Activated CD8-positive, alpha-beta memory T cell treated with anti-CD3 and anti-CD28 coated beads, Interleukin-2, amount 50 U/mL, for 24 hours (primary cell): ENCODE results near the gene ADGRL4.
"Not testable (repeated sequence)": the region's sequence is repeated elsewhere in the genome, so short reads cannot be mapped to it uniquely, and the experiment has no call there.

Experiments
- DNase-seq: peaks from one replicate; pipeline ENCODE4 v3.0.0-alpha.2; 2020; ENCODE audit errors: extremely low read depth

Gene ADGRL4

GRCh38 chr1:79006564-79006963 is at the start of gene ADGRL4:
Gene ADGRL4 (minus strand): TSS chr1:79006730. CDS start chr1:79006654, 76 bp downstream.
- DNase-seq = no peak

GRCh38 chr1:79055856-79056255 is 49.3 kb upstream of the ADGRL4 start:
- DNase-seq = no peak

GRCh38 chr1:79052829-79053449 is 46.4 kb upstream of the ADGRL4 start:
- DNase-seq = no peak

GRCh38 chr1:79044974-79045650 is 38.6 kb upstream of the ADGRL4 start:
- DNase-seq = no peak

- DNase-seq = no peak
Observed at GRCh38 chr1:79043506-79043905, 37.0 kb upstream of the ADGRL4 start.

- no peak for DNase-seq
Observed at GRCh38 chr1:79042539-79042938, 36.0 kb upstream of the ADGRL4 start.

GRCh38 chr1:79042117-79042516 is 35.6 kb upstream of the ADGRL4 start:
- no peak for DNase-seq

- no peak for DNase-seq
Observed at GRCh38 chr1:79041666-79042065, 35.1 kb upstream of the ADGRL4 start.

GRCh38 chr1:79040424-79041082 is 34.0 kb upstream of the ADGRL4 start:
- DNase-seq = no peak

- DNase-seq = no peak
Observed at GRCh38 chr1:79037085-79037484, 30.6 kb upstream of the ADGRL4 start.

- DNase-seq = no peak
Observed at GRCh38 chr1:79012500-79012899, 6.0 kb upstream of the ADGRL4 start.

GRCh38 chr1:79010589-79010988 is 4.1 kb upstream of the ADGRL4 start:
- no peak for DNase-seq

GRCh38 chr1:79005945-79006344 is 585 bp downstream of the ADGRL4 start:
- DNase-seq = no peak

- DNase-seq = no peak
Observed at GRCh38 chr1:79004916-79005315, 1.6 kb downstream of the ADGRL4 start.

GRCh38 chr1:78996791-78997190 is 9.7 kb downstream of the ADGRL4 start:
- no peak for DNase-seq

GRCh38 chr1:78987042-78987441 is 19.5 kb downstream of the ADGRL4 start:
- no peak for DNase-seq

- no peak for DNase-seq
Observed at GRCh38 chr1:78980511-78980910, 26.0 kb downstream of the ADGRL4 start.

- no peak for DNase-seq
Observed at GRCh38 chr1:78972723-78973122, 33.8 kb downstream of the ADGRL4 start.

GRCh38 chr1:78967091-78967490 is 39.4 kb downstream of the ADGRL4 start:
- not testable (repeated sequence) for DNase-seq

- DNase-seq = no peak
Observed at GRCh38 chr1:78958711-78959110, 47.8 kb downstream of the ADGRL4 start.

GRCh38 chr1:78950826-78951225 is 55.7 kb downstream of the ADGRL4 start:
- no peak for DNase-seq

GRCh38 chr1:78949227-78949626 is 57.3 kb downstream of the ADGRL4 start:
- DNase-seq = no peak

GRCh38 chr1:78919150-78919549 is 87.4 kb downstream of the ADGRL4 start:
- no peak for DNase-seq
